HG03558 (cell line): ENCODE data around the gene GMFB.
A peak's percentile ranks its signal among the peaks of the same experiment; 100 is the strongest.

Experiments
- ATAC-seq: cut with Tn5 transposase; IDR thresholded peaks from one replicate; pipeline ENCODE4 v1.9.1; 2021; ENCODE audit warnings: moderate number of reproducible peaks; ENCODE audit not compliant: unreplicated experiment; ENCODE audit errors: extremely low read depth

The GMFB gene

GRCh38 chr14:54488646-54489317 is at the start of gene GMFB:
GMFB (minus strand) TSS chr14:54488980; CDS start chr14:54488927, 53 bp downstream.
- ATAC-seq, result peak; percentile 79

- ATAC-seq, result no peak
Observed at GRCh38 chr14:54538055-54538454, 49.3 kb upstream of the GMFB start.

- no peak for ATAC-seq
Observed at GRCh38 chr14:54537651-54538050, 48.9 kb upstream of the GMFB start.

- no peak for ATAC-seq
Observed at GRCh38 chr14:54535646-54536045, 46.9 kb upstream of the GMFB start.

GRCh38 chr14:54535126-54535525 is 46.3 kb upstream of the GMFB start:
- no peak for ATAC-seq

- ATAC-seq, result no peak
Observed at GRCh38 chr14:54533100-54533499, 44.3 kb upstream of the GMFB start.

- ATAC-seq, result peak; percentile 76
Observed at GRCh38 chr14:54532111-54533012, 43.6 kb upstream of the GMFB start.

- no peak for ATAC-seq
Observed at GRCh38 chr14:54529811-54530210, 41.0 kb upstream of the GMFB start.

GRCh38 chr14:54528973-54529372 is 40.2 kb upstream of the GMFB start:
- no peak for ATAC-seq

- ATAC-seq, result no peak
Observed at GRCh38 chr14:54524410-54524809, 35.6 kb upstream of the GMFB start.

- ATAC-seq, result no peak
Observed at GRCh38 chr14:54516709-54517108, 27.9 kb upstream of the GMFB start.

GRCh38 chr14:54515670-54516069 is 26.9 kb upstream of the GMFB start:
- ATAC-seq, result no peak

GRCh38 chr14:54512393-54512792 is 23.6 kb upstream of the GMFB start:
- ATAC-seq, result no peak

- peak; percentile 91 for ATAC-seq
Observed at GRCh38 chr14:54509546-54510501, 21.0 kb upstream of the GMFB start, which contains the start of gene CGRRF1. CGRRF1 (plus strand) TSS chr14:54509906; CDS start chr14:54509960, 54 bp downstream.

- no peak for ATAC-seq
Observed at GRCh38 chr14:54503486-54503885, 14.7 kb upstream of the GMFB start.

- ATAC-seq, result no peak
Observed at GRCh38 chr14:54502602-54503001, 13.8 kb upstream of the GMFB start.

GRCh38 chr14:54501480-54501879 is 12.7 kb upstream of the GMFB start:
- ATAC-seq, result no peak

- no peak for ATAC-seq
Observed at GRCh38 chr14:54500744-54501143, 12.0 kb upstream of the GMFB start.

GRCh38 chr14:54498579-54498978 is 9.8 kb upstream of the GMFB start:
- no peak for ATAC-seq

- ATAC-seq, result no peak
Observed at GRCh38 chr14:54498095-54498531, 9.3 kb upstream of the GMFB start.
